Hippocampal formation (tissue), 2 donors: ENCODE results near the gene APOC3.
"Not testable (repeated sequence)": the region's sequence is repeated elsewhere in the genome, so short reads cannot be mapped to it uniquely, and the experiment has no call there.

Experiments
- DNase-seq, 2 donors: peaks; one replicate each; lab custom pipeline; 2025; lab: John Stamatoyannopoulos, UW

Gene APOC3

GRCh38 chr11:116829525-116830183 is at the start of gene APOC3:
Gene APOC3 (plus strand): TSS chr11:116829907. CDS start chr11:116830583, 676 bp downstream.
- no peak for DNase-seq

GRCh38 chr11:116782728-116783127 is 47.0 kb upstream of the APOC3 start:
- DNase-seq, result no peak

- no peak for DNase-seq
Observed at GRCh38 chr11:116786326-116786725, 43.4 kb upstream of the APOC3 start.

GRCh38 chr11:116786966-116787365 is 42.7 kb upstream of the APOC3 start:
- no peak for DNase-seq

- DNase-seq, result no peak
Observed at GRCh38 chr11:116787436-116787785, 42.3 kb upstream of the APOC3 start.

- peak; percentile 56 to 80 for DNase-seq
Observed at GRCh38 chr11:116787786-116788486, 41.8 kb upstream of the APOC3 start, which contains the start of gene ZPR1. Gene ZPR1 (minus strand): TSS chr11:116788023. CDS start chr11:116787990, 33 bp downstream.

- DNase-seq, result no peak
Observed at GRCh38 chr11:116788534-116788933, 41.2 kb upstream of the APOC3 start.

- no peak for DNase-seq
Observed at GRCh38 chr11:116788975-116789374, 40.7 kb upstream of the APOC3 start.

- DNase-seq, result no peak
Observed at GRCh38 chr11:116790167-116791001, 39.3 kb upstream of the APOC3 start.

- peak; percentile 71 to 73 for DNase-seq
Observed at GRCh38 chr11:116791002-116791812, 38.5 kb upstream of the APOC3 start.

GRCh38 chr11:116791813-116792143 is 37.9 kb upstream of the APOC3 start, which contains the start of gene APOA5:
Gene APOA5 (minus strand): TSS chr11:116791879. CDS start chr11:116791860, 19 bp downstream.
- no peak for DNase-seq

- DNase-seq, result no peak
Observed at GRCh38 chr11:116792144-116792868, 37.4 kb upstream of the APOC3 start.

- DNase-seq, result no peak
Observed at GRCh38 chr11:116792869-116793771, 36.6 kb upstream of the APOC3 start.

GRCh38 chr11:116793772-116794097 is 36.0 kb upstream of the APOC3 start:
- no peak for DNase-seq

GRCh38 chr11:116794851-116795250 is 34.9 kb upstream of the APOC3 start:
- no peak for DNase-seq

GRCh38 chr11:116796548-116796947 is 33.2 kb upstream of the APOC3 start:
- no peak for DNase-seq

GRCh38 chr11:116797816-116798215 is 31.9 kb upstream of the APOC3 start:
- no peak for DNase-seq

- DNase-seq, result no peak
Observed at GRCh38 chr11:116798368-116798767, 31.3 kb upstream of the APOC3 start.

- DNase-seq, result no peak
Observed at GRCh38 chr11:116800610-116801009, 29.1 kb upstream of the APOC3 start.

- not testable (repeated sequence) for DNase-seq
Observed at GRCh38 chr11:116801662-116802061, 28.0 kb upstream of the APOC3 start.
